ENCODE measurements around the gene P4HA3. TPM values are rescaled to one million over a fixed set of nuclear protein-coding genes. Genes with fewer than 3 reads are reported as not detected.

Gene P4HA3
- total RNA-seq, 1 donor from 2014 or later, result 0.34 TPM

- no peak for DNase-seq (ENCODE audit: extremely low spot score, unreplicated experiment)
- no peaks in the 10 kb centered on the region for H3K27me3 Mint-ChIP-seq
- H3K27ac Mint-ChIP-seq, result no peak overlapping the region
- H3K4me1 Mint-ChIP-seq (ENCODE audit: unreplicated experiment), result peaks cover 12% of the 10 kb centered on the region
- no peaks in the 10 kb centered on the region for H3K9me3 Mint-ChIP-seq
- H3K4me3 Mint-ChIP-seq, result no peak overlapping the region
- peaks cover 16% of the 10 kb centered on the region for H3K36me3 Mint-ChIP-seq
- TF ChIP-seq, protein P1, sequence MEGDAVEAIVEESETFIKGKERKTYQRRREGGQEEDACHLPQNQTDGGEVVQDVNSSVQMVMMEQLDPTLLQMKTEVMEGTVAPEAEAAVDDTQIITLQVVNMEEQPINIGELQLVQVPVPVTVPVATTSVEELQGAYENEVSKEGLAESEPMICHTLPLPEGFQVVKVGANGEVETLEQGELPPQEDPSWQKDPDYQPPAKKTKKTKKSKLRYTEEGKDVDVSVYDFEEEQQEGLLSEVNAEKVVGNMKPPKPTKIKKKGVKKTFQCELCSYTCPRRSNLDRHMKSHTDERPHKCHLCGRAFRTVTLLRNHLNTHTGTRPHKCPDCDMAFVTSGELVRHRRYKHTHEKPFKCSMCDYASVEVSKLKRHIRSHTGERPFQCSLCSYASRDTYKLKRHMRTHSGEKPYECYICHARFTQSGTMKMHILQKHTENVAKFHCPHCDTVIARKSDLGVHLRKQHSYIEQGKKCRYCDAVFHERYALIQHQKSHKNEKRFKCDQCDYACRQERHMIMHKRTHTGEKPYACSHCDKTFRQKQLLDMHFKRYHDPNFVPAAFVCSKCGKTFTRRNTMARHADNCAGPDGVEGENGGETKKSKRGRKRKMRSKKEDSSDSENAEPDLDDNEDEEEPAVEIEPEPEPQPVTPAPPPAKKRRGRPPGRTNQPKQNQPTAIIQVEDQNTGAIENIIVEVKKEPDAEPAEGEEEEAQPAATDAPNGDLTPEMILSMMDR (conservative IDR thresholded peaks at IDR 0.05), result no peak
Measured at GRCh38 chr11:74253361-74253760, 58.1 kb downstream of the P4HA3 start.

- H3K4me1 Mint-ChIP-seq (ENCODE audit: unreplicated experiment), result no peaks in the 10 kb centered on the region
- DNase-seq (ENCODE audit: extremely low spot score, unreplicated experiment), result no peak
- peaks cover 22% of the 10 kb centered on the region for H3K36me3 Mint-ChIP-seq
- H3K9me3 Mint-ChIP-seq, result no peaks in the 10 kb centered on the region
- no peaks in the 10 kb centered on the region for H3K27me3 Mint-ChIP-seq
- TF ChIP-seq, protein P1 (conservative IDR thresholded peaks at IDR 0.05), result no peak
- H3K27ac Mint-ChIP-seq, result no peak overlapping the region
- no peak overlapping the region for H3K4me3 Mint-ChIP-seq
Measured at GRCh38 chr11:74249496-74249895, 61.9 kb downstream of the P4HA3 start.

DNA sequence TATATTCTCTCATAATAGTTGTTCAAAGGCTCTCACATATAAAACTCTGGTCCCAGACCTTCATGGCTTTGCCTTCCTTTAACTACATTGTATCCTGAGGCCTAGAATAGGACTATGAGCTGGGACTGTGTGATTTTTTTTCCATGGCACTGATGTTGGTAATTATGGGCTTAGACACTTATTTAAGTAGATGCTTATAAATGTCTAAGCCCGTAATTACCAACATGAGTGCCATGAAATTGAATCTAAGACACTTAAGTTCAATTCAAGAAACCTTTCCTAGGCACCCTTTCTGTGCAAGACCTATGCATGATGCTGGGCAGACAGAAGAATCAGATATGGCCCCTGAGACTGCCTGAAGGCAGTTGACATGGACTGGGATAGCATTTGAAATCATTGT, 63.0 kb downstream of the P4HA3 start:
- H3K27ac Mint-ChIP-seq, result no peak overlapping the region
- no peaks in the 10 kb centered on the region for H3K9me3 Mint-ChIP-seq
- no peaks in the 10 kb centered on the region for H3K4me1 Mint-ChIP-seq (ENCODE audit: unreplicated experiment)
- H3K4me3 Mint-ChIP-seq, result no peak overlapping the region
- peaks cover 22% of the 10 kb centered on the region for H3K36me3 Mint-ChIP-seq
- no peak for DNase-seq (ENCODE audit: extremely low spot score, unreplicated experiment)
- no peaks in the 10 kb centered on the region for H3K27me3 Mint-ChIP-seq
- TF ChIP-seq, protein P1 (conservative IDR thresholded peaks at IDR 0.05), result no peak

GRCh38 chr11:74238243-74238642, 73.2 kb downstream of the P4HA3 start:
- Mint-ChIP-seq H3K36me3 (peaks cover 25% of the 10 kb centered on the region), H3K27me3 (no peaks in the 10 kb centered on the region), H3K9me3 (no peaks in the 10 kb centered on the region), H3K4me1 (ENCODE audit: unreplicated experiment) (no peaks in the 10 kb centered on the region), H3K27ac (no peak overlapping the region), H3K4me3 (no peak overlapping the region)
- TF ChIP-seq, protein P1 (conservative IDR thresholded peaks at IDR 0.05), result no peak
- no peak for DNase-seq (ENCODE audit: extremely low spot score, unreplicated experiment)

GRCh38 chr11:74237541-74237940, 73.9 kb downstream of the P4HA3 start:
- Mint-ChIP-seq H3K9me3 (no peaks in the 10 kb centered on the region), H3K4me3 (no peak overlapping the region), H3K27ac (no peak overlapping the region), H3K36me3 (peaks cover 23% of the 10 kb centered on the region), H3K27me3 (no peaks in the 10 kb centered on the region), H3K4me1 (ENCODE audit: unreplicated experiment) (no peaks in the 10 kb centered on the region)
- TF ChIP-seq, protein P1 (conservative IDR thresholded peaks at IDR 0.05), result no peak
- DNase-seq (ENCODE audit: extremely low spot score, unreplicated experiment), result no peak

GRCh38 chr11:74235121-74235520, 76.3 kb downstream of the P4HA3 start:
- TF ChIP-seq, protein P1 (conservative IDR thresholded peaks at IDR 0.05), result no peak
- Mint-ChIP-seq H3K9me3 (no peaks in the 10 kb centered on the region), H3K27me3 (no peaks in the 10 kb centered on the region), H3K27ac (no peak overlapping the region), H3K4me3 (no peak overlapping the region), H3K4me1 (ENCODE audit: unreplicated experiment) (no peaks in the 10 kb centered on the region), H3K36me3 (peaks cover 15% of the 10 kb centered on the region)
- DNase-seq (ENCODE audit: extremely low spot score, unreplicated experiment), result no peak

Data from type B pancreatic cell (in vitro differentiated cells).